HuH-7.5 (cell line): ENCODE results near the gene APOM.
A peak's percentile ranks its signal among the peaks of the same experiment; 100 is the strongest.

ENCODE experiments used
- DNase-seq: peaks from one replicate; pipeline ENCODE4 v3.0.0; 2011; ENCODE audit warnings: low spot score

Gene APOM

DNA sequence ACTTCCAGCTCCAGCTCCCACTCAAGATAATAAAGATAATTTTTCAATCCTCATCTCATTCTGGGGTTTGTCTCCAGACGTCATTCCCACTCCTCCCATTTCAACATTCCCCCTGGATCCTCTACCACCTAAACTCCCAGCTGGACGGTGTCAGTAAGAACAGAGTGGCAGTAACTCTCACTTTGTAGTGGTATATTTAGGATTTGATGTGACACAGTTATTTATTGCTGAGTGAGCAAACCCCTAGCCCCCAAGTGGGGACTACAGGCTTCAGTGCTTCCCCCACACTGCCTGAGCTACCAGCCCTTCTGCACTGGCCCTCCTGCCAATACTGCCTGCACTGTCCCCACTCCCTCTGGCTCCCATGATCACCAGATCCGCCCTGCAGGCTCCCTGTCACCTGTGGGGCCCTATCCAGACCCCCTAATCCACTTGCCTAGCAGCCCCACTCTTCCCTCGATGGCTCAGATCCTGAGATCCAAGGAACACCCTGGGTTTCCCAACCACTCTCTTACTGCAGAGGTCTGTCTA lies 2.5 kb downstream of the APOM start:
- DNase-seq, result no peak

DNA sequence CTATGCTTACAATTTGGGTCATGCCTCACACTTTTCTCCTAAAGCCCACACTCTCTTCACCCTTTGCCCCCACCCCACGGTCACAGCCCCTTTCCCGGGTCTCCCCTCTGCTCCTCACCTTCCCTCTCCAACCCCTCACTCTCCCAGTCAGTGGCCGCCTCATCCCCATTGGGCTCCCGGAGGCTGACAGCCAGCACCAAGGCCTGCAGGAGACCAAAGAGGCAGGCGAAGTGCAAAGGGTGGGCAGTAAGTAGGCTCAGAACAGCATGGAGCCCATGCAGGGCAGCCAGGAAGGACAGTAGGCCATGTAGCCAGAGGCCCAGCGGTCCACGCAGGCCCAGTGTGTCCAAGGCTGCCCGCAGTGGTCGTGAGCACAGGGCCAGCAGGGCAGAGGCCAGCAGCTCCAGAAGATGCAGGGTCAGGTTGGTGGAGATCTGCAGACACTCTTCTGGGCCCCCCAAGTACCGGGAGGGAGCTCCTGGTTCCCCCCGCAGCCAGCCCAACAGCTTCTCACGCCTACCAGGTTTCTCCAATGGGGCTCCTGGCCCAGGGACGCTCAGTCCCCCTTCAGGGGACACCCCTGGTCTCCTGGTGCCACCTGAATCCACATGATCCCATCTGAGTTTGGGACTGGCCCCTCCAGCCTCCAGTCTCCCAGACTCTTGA lies 3.4 kb downstream of the APOM start:
- DNase-seq, result no peak

DNA sequence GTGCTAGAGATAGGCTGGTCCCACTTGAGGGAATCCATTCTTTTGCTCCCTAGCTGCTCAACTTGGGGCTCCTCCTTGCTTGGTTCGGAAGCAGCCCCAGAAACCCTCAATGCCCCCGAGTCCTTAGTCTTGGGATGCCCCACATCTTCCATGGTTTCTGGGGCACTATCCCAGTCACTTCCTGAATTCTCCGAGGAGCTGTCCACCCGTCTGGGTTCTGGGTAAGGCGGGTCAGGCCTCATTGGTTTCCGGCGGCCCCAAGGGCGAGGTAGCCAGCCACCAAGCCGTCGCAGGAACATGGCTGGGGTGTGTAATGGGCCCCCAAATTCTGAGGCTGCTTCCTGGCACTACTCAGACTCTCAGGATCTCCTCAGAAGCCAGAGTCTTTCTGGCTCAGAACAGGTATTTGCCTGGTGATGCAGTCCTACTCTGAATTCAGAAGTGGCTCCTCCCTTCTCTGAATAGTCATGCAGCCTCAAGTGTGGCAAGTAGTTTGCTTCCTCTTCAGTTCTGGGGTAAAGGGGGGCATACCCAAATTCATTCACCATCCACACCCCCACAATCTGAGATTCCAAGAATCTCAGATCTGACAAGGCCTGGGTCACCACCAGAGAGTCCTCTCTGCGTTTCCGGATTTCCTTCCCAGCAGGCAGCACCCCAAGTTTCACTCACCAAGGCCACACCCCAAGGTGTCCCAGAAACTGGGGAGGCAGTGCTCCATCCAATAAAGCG lies 4.1 kb downstream of the APOM start:
- no peak for DNase-seq

DNA sequence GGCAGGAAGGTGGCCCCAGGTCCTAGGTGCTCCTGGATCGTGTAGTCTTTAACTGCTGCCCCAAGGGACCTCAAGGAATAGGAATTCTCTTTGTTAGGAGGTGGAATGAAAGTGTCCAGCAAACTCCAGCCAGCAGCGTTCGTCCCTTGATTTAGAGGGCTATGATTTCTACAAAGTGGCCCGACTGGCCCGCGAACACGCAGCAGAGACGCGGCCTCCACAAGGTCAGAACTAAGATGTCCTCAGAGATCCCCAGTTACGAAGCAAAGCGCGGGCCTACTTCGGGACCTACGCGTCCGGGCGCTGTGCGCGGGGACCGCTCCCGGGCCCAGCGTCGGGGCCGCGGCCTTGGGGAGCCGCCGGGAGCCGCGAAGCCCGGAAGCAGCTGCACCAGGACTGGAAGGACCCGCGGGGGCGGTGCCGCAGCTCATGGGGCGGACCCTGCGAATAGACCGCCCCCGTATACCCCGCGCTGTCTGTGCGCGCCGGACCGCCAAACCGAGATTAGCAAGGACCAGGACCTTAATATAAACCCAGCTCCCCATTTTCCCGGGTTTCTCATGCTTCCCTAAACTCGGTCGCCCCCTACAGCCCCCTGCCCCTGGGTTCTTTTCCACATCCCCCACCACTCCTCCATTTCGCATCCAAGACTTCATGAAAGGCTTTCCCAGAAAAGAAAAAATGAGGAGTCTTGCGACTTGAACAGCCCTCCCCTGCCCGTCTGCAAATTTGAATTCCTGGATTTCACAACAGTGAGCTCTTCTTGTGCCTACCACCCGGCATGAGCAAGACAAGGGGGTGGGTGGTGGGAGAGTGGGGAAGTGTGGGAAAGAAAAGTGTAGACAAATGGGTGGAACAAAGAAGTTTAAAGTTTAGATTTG lies 4.9 kb downstream of the APOM start, which contains the start of gene C6orf47:
Gene C6orf47, minus strand, starts transcription at position 398 of the 881 bp plus-strand sequence. CDS start 831 bp downstream, outside the sequence.
- peak; percentile 72 for DNase-seq

DNA sequence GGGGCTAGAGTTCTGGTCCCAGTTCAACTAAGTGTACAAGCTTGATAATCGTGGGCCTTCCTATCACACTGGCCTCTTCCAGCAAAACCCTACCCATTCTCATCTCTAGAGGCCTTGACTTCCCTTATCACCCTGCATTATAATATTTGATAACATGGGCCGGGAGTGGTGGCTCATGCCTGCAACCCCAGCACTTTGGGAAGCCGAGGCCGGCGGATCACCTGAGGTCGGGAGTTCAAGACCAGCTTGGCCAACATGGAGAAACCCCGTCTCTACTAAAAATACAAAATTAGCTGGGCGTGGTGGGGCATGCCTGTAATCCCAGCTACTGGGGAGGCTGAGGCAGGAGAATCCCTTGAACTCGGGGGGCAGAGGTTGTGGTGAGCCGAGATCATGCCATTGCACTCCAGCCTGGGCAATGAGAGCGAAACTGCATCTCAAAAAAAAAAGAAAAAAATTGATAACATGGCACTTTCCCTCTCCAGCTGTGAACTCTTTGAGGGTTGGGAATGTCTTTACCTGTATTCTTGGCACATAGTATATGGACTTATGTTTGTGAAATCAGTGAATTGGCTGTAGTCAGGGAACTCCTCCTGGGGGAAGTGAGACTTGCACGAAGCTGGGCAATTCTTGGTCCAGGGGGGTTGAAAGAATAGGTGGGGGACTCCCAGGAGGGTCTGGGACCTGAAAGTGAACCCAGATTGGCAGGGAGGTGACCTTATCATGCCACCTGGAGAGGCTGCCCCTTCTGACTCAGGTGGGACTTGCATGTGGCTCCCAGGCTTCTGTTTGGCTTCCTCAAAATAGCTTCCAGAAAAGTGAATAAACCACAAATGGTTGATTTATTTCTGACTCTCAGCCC lies 5.8 kb downstream of the APOM start:
- no peak for DNase-seq

DNA sequence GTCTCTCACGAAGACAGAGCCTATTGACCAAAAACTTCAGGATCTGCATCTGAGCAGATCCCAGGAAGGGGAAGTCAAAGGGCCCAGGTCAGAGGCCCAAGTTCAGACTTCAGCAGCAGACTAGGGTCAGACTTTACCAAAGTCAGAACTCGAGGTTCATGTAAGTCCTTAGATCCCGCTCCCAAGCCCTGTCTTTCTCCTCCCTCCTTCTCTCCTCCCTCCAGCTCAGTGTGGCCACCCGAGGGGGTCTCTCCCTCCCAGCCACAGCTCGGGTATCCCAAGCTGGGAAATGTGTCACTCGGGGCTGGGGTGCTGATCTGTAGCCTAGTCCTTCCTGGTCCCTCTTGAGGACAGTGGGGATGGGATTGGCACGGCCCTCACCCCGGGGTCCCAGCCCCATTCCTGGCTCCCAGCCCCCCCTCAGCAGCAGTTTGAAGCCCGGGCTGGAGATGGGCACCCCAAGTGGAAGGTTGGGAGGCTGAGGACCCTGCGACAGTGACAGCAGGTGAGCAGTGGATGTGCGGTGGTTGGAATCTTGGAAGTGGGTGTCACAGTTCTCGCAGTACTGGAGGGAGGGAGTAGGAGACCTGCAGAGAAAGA lies 6.5 kb downstream of the APOM start:
- no peak for DNase-seq

DNA sequence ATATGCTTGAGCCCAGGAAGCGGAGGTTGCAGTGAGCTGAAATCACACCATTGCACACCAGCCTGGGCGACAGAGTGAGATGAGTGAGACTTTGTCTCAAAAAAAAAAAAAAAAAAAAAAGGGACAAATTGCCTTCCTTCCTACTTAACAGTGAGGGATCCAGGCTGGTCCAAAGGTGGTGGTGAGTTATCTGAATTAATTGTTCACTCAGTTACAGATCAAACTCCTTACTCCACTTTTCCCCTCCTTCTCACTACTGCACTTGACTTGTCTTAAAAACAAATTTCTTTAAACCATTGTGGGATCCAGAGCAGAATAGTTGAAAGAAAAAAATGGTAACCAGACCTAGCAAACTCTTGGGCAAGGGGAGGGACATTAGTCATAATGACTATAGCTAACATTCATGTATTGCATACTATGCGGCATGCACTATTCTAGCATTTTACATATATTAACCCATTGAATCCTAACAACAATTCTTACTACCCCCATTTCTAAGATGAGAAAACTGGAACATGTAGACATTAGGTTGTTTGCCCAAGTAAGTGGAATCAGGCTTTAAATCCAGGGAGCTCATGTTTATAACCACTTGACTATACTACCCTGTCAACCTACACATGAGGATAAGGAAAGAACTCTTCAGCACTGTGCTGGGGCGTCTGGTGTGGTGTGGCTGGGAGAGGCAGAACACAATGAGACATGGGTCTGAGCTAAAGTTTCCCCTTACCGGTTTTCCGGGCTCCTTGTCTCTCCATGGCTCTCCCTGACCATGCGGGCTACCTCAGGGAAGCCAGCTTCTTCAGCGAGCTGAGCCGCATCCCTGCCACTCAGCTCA lies 7.6 kb downstream of the APOM start:
- DNase-seq, result no peak

DNA sequence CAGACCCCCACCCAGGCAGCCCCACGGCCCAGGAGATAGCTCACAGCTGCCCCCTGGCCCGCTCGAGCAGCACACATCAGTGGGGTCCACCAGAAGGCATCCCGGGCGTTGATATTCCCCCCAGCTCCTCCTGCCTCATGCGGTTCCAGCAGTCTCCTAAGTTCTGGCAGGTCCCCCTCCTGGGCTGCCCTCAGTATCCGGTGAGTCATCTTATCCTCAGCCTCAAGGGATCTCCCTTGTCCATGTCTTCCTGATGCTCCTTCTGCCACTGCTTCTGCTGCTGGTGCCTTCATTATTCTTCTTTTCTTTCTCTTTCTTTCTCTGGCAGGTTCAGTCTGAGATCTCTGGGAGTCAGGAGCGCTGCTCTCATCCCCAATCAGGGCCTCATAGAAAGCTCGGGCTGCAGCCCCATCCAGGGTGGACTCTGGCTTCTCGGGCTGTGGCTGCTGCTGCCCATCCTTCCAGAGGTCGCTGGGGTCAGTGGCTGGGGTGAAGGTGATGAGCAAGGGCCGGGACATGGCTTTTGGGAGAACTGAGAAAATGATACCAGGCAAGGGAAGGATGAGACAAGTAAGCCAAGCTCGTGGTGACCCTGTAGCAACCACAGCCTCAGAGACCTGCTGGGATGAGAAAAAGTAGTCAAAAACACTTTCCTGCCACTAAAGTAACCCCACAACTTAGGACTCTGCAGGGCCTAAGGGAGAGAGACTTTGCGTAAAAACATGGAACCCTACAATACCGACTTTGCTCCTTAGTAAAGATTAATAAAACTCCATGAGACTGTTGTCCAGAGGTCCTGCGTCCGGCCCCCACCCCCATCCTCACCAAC lies 8.5 kb downstream of the APOM start:
- no peak for DNase-seq

DNA sequence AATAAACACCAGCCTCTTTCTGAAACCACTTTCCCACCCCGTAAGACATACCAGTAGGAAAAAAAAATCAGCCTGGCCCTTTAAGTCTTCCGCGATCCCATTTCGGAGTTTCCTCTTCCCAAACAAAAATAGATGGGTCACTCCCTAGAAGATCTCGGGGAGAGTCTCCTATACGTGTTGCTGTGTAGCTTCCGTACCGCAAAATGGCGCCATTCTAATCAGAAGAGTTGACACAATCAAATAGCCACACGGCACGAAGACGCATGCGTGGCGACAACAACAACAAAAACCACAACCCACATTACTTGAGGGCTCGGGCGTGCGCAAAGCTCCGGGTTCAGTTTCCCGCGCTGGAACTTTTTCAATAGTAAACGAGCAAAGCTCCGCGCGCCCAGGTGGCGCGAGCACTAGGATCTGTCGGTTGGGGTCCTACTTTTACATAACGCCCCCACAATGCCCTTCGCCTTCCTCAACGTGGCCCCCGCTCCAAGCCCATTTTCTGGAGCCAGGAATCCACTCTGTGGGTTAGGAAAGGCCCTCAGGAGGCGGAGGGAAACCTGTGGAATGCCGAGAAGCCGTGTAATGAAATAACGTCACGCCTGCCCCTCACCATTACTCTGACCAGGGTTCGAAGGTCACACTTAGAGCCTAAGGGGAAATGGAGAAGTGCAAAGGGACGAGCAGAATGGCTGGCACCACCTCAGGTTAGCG lies 9.3 kb downstream of the APOM start, which contains the start of gene GPANK1:
Gene GPANK1, minus strand, starts transcription at position 208 of the 711 bp plus-strand sequence. CDS start 519 bp downstream, outside the sequence.
- DNase-seq, result peak; percentile 53

DNA sequence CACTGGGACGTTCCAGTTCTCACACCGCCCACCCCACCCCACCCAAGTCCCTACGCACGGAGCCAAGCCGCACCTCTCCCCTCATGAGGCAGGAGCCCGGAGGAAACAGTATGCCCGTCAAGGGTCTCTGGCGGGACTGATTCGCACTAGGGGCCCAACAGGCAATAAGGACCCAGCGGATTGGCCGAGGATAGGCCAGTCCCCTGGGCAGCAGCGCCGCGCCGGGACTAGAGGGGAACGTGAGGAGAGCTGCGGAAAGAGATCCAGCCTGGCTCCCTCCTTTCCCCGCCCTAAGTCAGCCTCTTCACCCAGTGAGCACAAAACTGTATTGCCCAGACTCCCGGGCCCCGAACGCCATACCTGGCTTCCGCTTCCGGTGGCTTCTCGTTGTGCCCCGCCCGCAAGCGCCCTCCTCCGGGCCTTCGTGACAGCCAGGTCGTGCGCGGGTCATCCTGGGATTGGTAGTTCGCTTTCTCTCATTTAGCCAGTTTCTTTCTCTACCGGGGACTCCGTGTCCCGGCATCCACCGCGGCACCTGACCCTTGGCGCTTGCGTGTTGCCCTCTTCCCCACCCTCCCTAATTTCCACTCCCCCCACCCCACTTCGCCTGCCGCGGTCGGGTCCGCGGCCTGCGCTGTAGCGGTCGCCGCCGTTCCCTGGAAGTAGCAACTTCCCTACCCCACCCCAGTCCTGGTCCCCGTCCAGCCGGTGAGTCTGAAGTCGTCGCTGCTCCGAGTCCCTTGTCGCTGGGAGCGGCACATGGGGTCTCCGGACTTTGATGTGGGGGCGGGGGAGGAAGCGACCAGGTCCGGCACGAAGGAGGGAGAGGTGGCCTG lies 10.0 kb downstream of the APOM start, which contains the start of gene CSNK2B:
Gene CSNK2B, plus strand, starts transcription at position 580 of the 836 bp plus-strand sequence. CDS start 752 bp downstream, outside the sequence.
- DNase-seq, result peak; percentile 88

DNA sequence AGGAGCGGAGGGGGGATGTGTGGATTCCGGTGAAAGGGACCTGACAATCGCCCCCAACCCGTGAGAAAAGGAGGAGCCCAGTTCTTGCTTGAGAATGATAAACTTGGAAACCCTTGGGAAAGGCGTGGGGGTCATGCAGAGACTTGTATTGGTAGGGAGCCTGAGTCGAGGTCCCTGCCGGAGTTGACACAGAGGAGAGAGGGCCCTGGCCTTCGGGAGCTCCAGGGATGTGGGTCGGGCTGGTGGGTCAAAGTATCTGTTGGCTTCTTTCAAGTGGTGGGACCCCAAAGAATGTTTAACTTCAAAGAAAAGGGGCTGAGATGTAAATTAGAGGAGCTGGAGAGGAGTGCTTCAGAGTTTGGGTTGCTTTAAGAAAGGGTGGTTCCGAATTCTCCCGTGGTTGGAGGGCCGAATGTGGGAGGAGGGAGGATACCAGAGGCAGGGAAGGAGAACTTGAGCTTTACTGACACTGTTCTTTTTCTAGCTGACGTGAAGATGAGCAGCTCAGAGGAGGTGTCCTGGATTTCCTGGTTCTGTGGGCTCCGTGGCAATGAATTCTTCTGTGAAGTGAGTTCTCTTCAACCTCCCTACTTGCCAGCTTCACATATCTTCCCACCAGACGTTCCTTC lies 10.8 kb downstream of the APOM start:
- no peak for DNase-seq

DNA sequence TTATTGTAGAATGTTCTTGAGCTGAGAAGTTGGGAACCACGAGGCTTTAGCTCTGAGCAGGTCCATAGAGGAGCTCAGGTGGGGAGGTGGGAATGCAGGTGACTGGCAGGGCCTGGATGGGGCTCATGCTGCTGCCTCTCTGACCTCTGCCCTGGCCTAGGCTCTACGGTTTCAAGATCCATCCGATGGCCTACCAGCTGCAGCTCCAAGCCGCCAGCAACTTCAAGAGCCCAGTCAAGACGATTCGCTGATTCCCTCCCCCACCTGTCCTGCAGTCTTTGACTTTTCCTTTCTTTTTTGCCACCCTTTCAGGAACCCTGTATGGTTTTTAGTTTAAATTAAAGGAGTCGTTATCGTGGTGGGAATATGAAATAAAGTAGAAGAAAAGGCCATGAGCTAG lies 14.0 kb downstream of the APOM start, which contains the start of gene LY6G5B:
Gene LY6G5B, plus strand, starts transcription at position 301 of the 400 bp plus-strand sequence. CDS start 975 bp downstream, outside the sequence.
- DNase-seq, result no peak

DNA sequence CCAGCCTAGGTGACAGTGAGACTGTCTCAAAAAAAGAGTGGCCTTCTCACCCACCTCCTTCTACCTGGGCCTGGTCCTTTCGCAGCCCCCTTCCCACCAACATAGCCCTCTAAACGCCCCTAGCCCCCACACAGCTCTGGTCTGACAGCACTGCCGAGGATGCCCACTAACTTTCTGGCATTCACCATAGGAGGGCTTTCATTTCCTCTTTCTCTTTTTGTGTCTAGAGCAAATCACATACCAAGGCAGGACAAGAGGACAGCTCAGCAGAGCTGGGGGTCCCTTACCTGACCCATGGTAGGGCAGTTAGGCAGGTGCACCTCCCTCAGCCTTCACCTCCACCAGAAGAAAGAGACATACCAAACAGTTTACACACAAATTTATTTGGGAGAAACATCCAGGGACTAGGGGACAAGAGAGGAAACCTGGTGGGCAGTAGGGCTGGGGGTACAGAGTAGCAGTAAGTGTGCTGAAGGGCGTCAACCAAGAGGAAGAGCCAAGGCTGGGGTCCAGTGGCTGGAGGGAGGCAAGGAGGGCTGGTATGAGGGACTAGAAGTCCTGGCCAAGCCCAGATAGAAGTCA lies 20.7 kb downstream of the APOM start:
- no peak for DNase-seq

DNA sequence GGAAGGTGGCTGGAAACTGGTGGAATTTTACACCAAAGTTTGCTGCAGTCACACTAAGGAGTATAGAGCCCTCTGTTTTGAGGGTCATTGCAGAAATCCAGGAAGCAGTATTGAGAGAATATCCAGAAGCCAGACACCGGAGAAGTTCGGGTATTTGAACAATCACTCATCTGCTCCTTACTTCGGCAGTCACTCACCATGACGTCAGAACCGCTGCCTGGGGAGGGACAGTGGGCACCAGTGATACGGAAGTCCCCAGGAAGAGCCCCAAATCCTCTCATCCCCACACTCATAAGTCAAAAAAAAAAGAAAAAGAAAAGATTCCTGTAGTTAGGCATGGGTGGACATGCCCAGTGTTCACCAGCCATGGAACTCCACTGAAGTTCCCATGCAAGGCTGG lies 21.2 kb downstream of the APOM start:
- DNase-seq, result no peak

DNA sequence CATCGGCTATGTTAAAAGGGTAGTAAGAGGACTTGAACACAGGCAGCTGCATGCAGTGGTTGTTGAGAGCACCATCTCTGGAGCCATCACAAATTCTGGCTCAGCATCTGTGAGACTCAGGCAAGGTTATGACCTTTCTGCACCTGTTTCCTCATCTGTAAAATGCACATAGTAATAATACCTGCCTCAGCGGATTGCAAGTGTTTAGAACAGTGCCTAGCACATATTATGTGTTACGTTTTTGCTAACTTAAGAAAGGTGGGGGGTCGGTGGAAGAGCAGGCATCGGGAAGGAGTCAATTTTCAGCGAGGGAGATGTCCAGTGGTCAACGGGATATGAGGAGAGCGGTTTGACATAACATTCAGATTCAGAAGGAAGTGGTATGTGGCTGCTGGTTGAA lies 22.3 kb downstream of the APOM start:
- no peak for DNase-seq
